PFSK-1 (cell line): ENCODE results near the gene PLXND1.
A peak's percentile ranks its signal among the peaks of the same experiment; 100 is the strongest.

ENCODE experiments used
- FOXP2 ChIP-seq: optimal IDR thresholded peaks from 2 replicates; pipeline ENCODE3; 2011; ENCODE audit warnings: borderline replicate concordance, control low read depth, inconsistent platforms; ENCODE audit not compliant: insufficient read depth; ENCODE audit errors: extremely low read length, extremely low read depth
- POLR2AphosphoS5 ChIP-seq: IDR thresholded peaks from 2 replicates; pipeline ENCODE4 v1.6.1; 2012; ENCODE audit warnings: low read depth, mild to moderate bottlenecking, control low read depth, low read length, moderate library complexity
- SIN3A ChIP-seq: IDR thresholded peaks from 2 replicates; pipeline ENCODE4 v1.6.1; 2012; ENCODE audit warnings: mild to moderate bottlenecking, low read length, moderate library complexity, borderline replicate concordance; ENCODE audit not compliant: insufficient read depth
- TAF1 ChIP-seq: IDR thresholded peaks from 2 replicates; pipeline ENCODE4 v1.6.1; 2012; ENCODE audit warnings: low read length, control low read depth, borderline replicate concordance; ENCODE audit not compliant: insufficient read depth
- TF ChIP-seq, protein P1 (sequence below), 2 experiments: IDR thresholded peaks; 2 replicates each; pipeline versions ENCODE4 v1.6.1 to v1.8.0; 2011 to 2012; ENCODE audit warnings: low read depth in 2 of 2, low read length in 2 of 2, control low read depth in 1 of 2, inconsistent platforms in 1 of 2, mild to moderate bottlenecking in 1 of 2, moderate library complexity in 1 of 2; ENCODE audit not compliant: insufficient read depth in 1 of 2

DNA sequence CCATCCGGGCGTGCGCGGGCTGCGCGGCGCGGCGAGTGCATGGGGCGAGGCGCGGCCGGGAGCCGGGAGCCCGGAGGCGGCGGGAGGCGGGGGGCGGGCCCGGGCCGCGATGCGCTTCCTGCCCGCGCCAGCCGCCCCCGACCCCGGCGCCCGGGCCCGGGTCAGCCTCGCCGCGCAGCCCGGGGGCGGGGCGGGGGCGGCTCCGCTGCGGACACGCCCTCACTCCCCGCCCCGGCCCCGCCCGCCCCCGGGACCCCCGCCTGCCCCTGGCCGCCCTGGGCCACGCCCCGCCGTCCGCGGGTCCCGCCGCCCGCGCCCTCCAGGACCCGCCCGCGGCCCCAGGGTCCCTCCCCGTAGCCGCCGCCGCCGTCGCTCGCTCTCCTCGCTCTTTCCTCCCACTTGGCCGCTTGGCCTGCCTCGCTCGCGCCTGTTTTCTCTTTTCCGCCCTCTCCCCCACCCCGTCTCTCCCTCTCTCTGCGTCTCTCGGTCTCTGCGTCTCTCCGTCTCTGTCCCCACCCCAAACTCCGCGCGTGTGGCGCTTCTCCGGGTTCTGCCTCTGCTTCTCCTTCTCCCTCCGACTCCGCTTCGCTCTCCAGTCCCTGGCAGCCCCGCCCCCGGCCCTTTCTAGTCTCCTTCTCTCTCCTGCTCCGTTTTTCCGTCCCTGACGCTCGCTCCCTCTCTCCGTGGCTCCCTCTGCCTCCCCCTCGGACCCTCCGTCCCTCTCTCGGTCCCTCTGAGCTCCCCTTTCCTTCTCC, at the start of gene PLXND1:
- TF ChIP-seq, protein P1, sequence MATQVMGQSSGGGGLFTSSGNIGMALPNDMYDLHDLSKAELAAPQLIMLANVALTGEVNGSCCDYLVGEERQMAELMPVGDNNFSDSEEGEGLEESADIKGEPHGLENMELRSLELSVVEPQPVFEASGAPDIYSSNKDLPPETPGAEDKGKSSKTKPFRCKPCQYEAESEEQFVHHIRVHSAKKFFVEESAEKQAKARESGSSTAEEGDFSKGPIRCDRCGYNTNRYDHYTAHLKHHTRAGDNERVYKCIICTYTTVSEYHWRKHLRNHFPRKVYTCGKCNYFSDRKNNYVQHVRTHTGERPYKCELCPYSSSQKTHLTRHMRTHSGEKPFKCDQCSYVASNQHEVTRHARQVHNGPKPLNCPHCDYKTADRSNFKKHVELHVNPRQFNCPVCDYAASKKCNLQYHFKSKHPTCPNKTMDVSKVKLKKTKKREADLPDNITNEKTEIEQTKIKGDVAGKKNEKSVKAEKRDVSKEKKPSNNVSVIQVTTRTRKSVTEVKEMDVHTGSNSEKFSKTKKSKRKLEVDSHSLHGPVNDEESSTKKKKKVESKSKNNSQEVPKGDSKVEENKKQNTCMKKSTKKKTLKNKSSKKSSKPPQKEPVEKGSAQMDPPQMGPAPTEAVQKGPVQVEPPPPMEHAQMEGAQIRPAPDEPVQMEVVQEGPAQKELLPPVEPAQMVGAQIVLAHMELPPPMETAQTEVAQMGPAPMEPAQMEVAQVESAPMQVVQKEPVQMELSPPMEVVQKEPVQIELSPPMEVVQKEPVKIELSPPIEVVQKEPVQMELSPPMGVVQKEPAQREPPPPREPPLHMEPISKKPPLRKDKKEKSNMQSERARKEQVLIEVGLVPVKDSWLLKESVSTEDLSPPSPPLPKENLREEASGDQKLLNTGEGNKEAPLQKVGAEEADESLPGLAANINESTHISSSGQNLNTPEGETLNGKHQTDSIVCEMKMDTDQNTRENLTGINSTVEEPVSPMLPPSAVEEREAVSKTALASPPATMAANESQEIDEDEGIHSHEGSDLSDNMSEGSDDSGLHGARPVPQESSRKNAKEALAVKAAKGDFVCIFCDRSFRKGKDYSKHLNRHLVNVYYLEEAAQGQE (IDR thresholded peaks at IDR 0.05; ENCODE audit: insufficient read depth in 1 of 2, low read depth in 2 of 2, low read length in 2 of 2): no peak
- TF ChIP-seq POLR2AphosphoS5 (peak; percentile 12; the same call in 1 of the 2 replicates), SIN3A (no peak), TAF1 (0 out of 2 replicates have a peak, but pooled peaks have one; percentile 41), FOXP2 (no peak)
